DLD1 (cell line): ENCODE results near the gene CAPN12.

Experiments
- in situ Hi-C: cut with HindIII; loops from 2 replicates; pipeline ENCODE4 v1.10.0; 2017; ENCODE audit warnings: low sequenced_read_pairs

Gene CAPN12

DNA sequence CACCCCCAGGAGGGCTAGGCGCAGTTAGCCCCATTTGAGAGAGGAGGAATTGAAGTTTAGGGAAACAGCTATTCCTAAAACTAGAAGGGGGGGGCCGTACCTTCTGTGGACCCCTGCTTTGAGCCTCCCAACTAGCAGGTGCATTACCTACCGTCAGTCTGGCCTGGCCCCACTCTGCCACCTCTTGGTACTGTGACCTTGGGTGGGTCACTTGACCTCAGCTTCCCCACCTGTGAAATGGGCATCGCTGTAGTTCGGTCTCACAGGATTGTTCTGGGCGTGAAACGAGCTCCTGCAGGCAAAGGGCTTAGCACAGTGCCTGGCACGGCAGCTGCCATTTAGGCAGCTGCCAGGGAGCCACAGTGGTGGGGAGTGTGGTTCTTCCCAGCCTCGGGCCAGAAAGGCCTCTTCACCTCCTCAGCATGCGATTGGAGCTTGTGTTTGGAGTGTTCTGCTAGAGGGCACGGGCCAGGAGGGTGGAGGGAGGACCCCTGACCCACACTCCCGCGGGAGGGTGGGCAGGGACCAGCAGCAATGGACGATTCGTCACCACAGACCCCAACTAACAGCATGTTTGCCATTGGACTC lies 32.0 kb downstream of the CAPN12 start:
- in situ Hi-C loops: no loop called here

DNA sequence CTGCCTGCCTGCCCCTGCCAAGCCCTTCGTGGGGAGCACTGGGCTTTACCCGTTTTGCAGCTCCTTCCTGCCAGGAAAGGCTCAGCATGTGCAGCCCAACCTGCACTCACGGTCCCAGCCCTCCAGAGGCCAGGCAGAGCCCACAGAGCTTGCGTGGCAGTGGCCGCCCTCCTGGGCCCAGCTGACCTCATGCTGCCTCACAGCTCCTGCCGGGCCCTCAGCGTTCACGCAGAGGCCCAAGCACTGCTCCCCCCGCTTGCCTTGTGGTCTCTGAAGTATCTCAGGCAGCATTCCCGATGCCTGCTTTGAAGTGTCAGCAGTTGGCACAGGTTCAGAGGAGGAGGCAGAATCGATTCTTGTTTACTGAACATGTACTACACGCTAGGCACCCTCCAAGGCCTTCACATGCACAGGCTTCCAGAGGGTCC lies 32.5 kb downstream of the CAPN12 start:
- in situ Hi-C loops: no loop called here

DNA sequence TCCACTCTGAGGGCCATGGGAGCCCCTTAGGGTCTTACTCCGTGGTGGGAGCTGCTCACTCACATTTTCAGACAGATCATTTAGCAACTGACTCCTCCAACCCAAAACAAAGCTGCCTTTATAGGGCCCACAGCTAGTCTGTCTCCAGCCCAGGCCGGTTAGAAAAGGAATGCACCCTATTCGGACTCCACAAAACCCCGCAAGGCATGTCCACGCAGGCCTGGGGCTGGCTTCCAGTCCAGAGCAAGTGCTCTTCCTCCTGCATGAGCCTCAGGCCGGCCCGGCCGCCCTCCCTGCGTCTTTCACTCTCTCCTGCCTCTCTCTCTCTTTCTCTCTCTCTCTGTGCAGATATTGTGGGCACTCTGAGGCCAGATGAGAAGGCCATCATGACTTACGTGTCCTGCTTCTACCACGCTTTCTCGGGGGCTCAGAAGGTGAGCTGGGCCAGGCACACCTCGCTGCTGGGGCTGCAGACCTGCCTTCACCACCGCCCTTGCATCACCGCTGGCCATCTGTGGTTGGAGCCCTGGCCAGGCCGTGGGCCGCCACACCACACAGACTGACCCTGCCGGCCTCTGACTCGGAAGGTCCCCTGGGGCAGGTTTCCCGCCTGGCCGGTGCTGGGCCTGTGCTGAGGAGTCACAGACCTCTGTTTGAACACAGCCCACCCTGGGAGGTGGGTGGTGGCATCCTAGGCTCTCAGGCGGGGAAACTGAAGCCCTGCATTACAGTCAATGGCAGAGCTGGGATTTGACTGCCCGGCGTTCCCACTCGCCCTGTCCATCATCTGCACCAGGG lies 33.1 kb downstream of the CAPN12 start:
- in situ Hi-C loops: no loop called here

DNA sequence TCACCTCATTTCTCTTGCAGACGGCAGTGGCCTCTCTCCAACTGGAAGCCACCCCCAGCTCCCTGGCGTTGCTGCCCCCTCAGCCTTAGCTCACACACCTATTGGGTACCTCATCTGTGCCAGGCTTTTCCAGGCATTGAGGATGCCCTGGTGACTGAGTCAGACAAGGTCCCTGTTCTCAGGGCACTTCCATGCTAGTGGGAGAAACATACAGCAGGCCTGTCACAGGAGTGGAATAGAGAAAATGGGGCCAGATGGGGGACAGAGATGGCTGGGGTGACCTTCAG lies 33.9 kb downstream of the CAPN12 start:
- in situ Hi-C loops: no loop called here

DNA sequence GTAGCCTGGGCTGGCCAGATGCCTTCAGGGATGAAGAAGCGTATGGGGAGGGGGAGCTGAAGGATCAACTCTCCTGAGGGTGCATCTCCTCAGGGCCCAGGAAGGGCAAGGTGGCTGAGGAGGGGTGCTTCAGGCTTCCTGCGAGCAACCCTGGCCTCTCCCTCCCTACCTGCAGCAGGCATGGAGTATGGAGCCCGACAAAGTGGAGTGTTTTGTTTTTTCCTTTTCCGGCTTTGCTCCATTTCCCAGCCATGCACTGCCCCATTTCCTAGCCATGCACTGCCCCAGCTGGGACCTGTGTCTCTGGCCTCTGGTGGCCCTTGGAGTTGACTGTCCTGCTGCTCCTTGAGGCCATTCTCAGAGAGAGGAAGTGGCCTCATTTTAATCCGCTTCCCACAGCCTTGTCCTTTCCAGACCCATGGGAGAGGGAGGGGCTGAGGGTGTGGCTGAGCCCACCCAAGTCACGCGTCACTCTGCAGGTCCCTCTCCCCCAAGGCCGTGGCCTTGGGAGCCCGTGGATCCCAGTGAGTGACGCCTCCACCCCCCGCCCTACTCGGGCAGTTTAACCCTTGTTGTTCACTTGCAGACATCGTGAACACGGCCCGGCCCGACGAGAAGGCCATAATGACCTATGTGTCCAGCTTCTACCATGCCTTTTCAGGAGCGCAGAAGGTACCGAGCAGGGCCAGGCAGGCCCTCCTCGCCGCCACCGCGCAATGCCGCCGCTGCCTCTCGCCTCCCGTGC lies 34.4 kb downstream of the CAPN12 start:
- in situ Hi-C loops: no loop called here

DNA sequence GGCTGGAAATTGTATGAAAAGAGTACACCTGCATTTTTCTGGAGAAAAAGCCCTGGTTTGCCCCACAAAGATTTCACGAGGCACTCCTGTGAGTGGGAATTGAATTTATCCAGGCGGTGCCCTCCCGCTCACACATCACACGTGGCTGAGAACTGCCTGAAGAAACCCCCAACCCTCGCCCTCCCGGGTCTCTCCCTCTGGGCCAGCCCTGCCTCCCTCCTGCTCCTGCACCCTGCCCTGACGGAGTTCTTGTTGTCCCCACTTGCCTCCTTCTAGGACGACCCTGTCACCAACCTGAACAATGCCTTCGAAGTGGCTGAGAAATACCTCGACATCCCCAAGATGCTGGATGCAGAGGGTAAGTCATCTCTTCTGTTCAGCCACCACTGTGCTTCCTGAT lies 35.2 kb downstream of the CAPN12 start:
- in situ Hi-C loops: no loop called here

DNA sequence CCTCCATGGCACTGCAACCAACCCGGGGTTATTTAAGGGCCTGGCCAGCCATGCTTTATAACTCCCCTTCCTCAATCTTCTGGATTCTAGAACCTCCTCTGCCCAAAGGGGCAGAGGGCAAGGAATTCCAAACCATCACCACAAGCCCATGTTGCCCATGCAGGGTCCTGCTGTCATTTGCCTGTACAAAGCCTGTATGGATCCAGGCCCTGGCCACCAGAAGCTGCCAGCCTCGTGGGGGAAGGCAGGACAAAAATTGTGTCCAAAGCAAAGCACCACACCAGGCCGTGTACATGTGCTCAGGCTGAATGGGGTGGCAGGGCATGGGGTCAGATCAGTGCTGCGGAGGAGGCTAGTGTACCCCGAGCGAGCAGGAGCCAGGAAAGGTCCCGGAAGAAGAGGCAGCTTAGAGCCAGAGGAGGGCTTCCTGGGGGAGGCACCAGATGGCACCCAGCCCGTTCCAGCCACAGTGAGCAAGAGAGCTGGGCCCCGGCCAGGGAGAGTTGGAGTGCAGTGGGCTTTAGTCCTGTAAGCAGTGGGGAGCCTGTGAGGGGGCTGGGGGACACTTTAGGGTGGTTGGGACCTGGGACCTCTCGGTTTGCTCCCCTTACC lies 35.8 kb downstream of the CAPN12 start:
- in situ Hi-C loops: no loop called here

DNA sequence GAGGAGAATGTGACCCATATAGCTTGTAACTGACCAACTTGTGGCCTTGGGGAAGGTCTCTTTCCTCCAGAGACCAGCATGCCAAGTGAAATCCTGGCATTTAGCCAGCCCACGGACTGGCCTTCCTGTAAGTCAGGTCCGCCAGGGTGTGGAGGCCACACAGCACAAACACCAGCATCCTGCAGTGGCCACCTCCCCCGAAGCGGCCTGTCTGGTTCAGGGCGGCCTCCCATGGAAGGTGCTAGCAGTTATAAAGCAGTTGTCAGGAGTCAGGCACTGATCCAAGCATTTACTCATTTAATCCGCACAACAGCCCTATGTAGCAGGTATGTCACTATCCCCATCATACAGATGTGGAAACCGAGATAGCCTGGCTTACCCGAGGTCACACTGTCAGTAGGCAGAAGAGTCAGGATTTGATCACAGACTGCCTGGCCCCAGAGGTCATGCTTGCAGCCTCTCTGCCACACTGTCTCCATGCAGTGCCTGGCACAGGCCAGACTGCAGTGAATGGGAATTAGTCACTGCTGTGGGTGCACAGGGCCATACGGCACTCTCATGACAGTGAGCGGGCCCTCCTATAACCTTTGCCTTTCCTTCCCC lies 36.7 kb downstream of the CAPN12 start:
- in situ Hi-C loops: no loop called here

DNA sequence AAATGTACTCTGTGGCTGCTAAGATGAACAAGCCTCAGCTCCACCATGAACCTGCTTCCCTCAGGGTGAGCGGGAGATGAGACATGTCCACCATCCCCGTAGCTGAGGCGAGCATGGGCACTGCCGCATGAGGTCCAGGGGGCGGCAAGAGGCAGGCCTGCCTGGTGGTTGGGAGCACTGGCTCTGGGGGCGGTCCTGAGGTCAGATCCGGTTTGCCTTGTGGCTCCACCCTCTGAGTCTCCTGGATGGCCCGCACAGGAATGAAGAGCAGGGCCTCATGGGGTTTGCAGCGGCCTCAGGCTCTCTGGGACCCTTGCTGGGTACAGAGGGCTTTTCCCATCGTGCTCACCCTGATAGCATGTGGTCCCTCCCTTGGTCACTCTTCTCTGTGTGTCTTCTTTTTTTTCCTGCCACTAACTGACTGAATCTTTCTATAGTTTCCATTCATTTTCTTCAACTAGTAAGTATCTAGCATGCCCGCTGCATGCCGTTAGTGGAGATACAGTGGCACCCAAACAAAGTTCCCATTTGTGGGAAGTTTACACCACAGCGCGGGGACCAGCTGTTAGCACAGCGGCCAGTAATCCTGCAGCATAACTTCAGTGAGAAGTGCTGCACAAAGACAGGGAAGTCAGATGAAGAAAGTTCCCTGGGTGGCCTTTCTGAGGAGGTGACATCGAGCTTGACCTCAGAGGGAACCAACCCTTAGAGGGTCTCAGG lies 37.3 kb downstream of the CAPN12 start:
- in situ Hi-C loops: no loop called here

DNA sequence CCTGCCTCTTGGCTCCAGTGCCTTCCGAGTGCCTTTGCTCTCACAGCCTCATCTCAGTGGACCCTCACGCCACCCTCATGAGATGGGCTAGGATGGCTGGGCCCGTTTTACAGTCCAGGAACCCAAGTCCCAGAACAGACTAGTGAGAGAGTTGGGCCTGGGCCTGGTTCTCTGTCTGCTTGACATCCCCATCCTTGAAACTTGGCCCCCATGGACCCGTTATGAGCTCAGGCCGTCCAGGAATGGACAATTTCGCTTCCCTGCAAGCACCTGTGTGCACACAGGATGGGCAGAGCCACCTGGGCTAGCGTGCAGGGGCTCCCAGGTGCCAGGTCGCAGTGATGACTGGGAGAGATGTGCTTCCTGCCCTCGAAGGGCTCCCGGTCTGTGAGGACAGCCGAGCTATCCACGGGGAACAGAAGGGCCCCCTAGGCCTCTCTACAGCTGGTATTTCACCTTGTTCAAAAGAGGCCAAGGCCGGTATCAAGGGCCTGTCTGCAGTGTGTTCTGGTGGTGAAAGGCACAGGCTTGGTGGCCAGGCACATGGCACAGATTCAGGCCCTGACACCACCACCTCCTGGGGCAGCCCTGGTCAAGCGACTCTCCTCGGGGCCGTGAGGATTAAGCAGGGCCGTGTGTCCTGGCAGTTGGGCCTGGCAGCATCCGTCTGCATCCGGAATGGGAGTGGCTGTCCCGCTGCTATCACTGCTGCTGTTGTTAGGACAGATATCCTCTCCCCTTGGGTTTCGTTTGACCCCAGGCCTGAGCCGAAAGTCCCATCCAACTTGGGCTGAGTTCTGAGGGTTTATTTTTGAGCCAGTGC lies 38.9 kb downstream of the CAPN12 start:
- in situ Hi-C loops: no loop called here

DNA sequence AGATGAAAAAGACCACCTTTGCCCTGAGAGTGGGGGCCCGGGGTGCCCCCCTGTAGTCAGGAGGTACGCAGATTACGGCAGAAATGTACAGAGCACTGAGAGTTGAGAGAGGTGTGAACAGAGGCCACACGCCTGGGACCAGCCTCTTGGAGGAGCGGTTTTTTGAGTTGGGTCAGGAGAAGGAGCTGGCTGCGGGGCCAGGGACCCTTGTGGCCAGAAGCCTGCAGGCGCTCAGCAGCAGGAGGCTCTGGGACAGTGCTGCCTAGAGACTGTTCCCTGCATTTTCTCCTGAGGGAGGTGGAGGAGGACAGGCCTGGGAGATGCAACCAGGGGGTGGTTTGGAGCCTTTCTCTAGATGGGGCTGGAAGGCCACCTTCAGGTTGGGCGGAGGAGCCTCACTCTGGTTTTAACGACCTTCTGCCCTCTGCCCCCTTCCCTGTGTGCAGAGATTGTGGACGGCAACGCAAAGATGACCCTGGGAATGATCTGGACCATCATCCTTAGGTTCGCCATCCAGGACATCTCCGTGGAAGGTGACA lies 39.7 kb downstream of the CAPN12 start:
- in situ Hi-C loops: no loop called here

DNA sequence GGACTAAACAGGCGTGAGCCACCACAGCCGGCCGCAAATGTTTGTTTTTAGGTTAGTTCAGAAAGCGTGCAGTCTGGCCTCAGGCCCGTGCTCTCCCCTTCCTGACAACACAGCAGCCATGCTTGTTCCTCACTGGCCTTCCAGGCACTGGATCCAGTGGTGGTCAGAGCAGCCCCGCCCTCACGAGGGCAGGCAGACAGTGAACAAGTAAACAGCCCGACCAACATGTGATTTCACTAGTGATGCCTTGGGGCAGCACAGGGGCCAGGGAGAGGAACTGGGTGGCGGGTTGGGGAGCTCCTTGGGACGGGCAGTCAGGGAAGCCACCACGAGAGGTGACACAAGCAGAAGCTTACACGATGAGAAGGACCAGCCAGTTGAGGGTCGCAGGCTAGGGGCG lies 40.8 kb downstream of the CAPN12 start:
- in situ Hi-C loops: no loop called here

DNA sequence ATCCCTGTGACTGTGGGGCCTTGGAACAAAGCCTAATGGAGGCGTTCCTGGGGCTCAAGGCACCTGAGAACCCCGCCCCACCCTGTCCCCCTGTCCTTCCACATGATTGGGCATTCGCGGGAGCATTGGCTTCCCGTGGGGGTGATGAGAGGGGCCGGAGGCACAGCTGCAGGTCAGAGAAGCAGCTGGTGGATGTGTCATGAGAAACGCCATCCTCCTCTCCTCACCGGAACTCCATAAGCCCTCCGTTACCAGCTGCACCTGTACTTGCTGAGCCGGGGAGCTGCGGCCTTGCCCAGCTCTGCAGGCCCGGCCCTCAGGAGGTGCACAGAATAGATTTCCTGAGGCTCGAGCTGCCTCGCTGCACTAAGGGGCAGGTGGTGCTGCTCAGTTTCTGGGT lies 42.0 kb downstream of the CAPN12 start:
- in situ Hi-C loops: no loop called here

DNA sequence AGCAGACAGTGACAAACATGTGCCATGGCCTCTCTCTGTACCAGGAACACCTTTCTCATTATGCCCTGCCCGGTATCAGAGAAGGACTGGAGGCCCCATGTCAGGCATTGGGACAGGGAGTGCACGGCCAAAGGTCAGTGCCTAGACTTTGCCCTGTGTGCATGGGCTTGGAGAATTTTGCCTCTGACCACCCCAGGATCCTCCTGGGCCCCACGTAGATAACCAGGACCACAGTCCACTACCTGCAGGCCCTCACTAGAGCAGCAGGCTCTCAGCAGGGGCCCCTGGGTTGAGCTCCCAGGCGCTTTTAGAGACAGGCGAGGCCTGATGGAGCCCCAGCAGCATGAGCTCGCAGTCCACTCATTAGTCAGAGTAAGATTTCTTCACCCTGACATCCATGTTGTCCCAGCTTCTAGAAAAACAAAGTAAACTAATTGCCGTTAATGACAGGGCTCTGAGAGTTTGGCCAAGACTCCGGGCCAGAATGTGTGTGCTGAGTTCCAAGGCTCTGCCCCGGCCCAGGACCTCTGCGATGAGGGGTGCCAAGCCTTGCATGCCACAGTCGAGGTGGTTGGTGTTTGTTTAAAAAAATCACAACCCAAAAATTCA lies 42.7 kb downstream of the CAPN12 start:
- in situ Hi-C loops: no loop called here

DNA sequence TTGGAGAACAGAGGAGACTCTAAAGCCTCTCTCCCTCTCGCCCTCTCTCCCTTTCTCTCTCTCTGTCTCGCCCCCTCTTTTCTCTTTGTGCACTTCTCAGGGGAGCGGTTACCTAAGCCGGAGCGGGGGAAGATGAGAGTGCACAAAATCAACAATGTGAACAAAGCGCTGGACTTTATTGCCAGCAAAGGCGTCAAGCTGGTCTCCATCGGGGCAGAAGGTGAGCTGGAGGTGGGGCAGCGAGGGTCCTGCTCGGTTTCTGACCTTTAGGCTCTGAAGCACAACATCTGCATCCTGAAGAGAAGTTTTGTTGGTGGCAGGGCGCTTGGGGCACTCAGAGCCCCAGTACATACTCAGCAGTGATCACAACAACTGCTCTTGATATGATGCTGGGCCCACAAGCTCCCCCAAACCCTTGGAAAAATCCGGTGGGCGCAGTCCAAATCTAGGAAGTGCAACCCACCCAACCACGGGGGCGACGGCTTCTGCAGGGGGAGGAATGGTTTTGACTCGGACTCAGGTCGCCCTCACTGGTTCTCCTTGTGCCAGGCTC lies 43.3 kb downstream of the CAPN12 start:
- in situ Hi-C loops: no loop called here

DNA sequence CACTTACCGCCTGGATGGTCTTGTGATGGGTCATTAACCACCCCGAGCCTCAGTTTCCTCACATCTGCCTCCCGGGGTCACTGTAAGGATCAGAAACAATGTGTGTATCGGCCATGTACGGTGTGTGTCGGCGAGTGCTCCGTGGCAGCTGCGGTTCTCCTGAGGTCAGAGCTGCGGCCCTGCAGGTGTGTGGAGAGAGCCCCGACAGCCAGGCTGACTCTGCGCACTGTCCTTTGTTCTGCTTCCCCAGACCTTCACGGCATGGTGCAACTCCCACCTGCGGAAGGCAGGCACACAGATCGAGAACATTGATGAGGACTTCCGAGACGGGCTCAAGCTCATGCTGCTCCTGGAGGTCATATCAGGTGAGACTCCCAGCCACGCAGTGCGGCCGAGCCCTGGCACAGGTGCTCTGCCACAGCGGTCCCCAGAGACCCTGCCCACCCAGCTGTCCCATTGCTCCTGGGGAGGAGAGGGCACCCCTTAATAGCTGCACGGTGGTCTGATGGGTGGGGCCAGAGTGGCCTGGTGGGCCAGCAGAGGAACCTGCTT lies 43.8 kb downstream of the CAPN12 start:
- in situ Hi-C loops: no loop called here

DNA sequence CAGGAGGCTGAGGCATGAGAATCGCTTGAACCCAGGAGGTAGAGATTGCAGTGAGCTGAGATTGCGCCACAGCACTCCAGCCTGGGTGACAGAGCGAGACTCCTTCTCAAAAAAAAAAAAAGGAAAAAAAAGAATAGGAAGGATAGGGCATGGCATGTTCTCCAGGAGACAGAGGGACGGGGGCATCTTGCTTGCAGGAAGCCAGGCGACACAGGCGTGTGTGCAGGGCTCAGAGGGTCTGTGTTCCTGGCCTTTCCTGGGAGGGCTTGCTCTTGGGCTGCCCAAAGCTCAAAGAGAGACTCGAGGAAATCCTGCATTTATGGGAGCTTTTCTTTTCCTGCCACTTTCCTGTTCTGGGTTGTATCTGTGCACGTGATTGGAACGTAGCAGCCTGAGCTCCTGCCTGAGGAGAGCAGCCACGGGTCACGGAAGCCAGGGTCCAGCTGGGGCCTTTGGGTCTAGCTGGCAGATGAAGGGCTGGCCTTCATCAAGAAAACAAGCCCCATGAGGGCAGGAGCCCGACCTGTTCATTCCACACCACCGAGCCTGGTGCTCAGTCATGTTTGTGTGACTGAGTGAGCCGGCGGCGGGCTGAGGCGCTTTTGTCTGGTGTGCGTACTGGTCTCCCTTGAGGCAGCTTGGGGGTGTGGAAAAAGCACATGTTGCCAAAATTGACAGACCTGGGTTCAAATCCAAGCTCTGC lies 44.5 kb downstream of the CAPN12 start:
- in situ Hi-C loops: no loop called here

DNA sequence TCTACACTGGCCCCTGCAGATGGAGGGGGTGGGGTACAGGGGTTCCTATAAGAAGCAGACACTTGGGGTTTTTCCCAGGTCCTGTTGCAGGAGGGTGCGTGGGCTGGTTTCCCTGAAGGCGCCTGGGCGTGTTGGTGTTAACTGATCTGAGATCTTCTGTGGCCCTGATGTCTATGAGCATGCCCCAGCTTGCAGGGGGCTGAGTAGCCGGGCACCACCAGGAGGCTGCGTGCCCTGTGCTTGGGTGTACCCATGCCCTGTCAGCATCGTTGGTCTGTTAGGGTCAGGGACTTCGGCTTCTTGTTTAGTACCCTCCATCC lies 45.3 kb downstream of the CAPN12 start:
- in situ Hi-C loops: no loop called here
